Gastroesophageal sphincter (tissue), 3 donors: ENCODE results near the gene MVB12B.

Experiments used
- EP300 ChIP-seq: sonication (generic); formaldehyde crosslinking; IDR thresholded peaks from one replicate; pipeline ENCODE4 v1.6.1; 2017; ENCODE audit warnings: antibody characterized with exemption, mild to moderate bottlenecking
- POLR2A ChIP-seq, 2 donors: fragments of 450-650 bp; IDR thresholded peaks; one replicate each; pipeline ENCODE4 v1.6.1; 2017; ENCODE audit warnings: antibody characterized with exemption in 2 of 2, mild to moderate bottlenecking in 2 of 2, moderate library complexity in 1 of 2
- POLR2AphosphoS5 ChIP-seq: sonication (generic); formaldehyde crosslinking; IDR thresholded peaks from one replicate; pipeline ENCODE4 v1.6.1; 2017; ENCODE audit warnings: antibody characterized with exemption
- TF ChIP-seq, protein P1 (sequence below), 4 experiments: fragments of 200-600 bp in 2 of 4; fragments of 450-650 bp in 2 of 4; sonication (generic) in 1 of 4; IDR thresholded peaks; one replicate each; pipeline ENCODE4 v1.5.1; 2017 to 2019; ENCODE audit warnings: antibody characterized with exemption in 4 of 4, mild to moderate bottlenecking in 2 of 4, moderate library complexity in 2 of 4

DNA sequence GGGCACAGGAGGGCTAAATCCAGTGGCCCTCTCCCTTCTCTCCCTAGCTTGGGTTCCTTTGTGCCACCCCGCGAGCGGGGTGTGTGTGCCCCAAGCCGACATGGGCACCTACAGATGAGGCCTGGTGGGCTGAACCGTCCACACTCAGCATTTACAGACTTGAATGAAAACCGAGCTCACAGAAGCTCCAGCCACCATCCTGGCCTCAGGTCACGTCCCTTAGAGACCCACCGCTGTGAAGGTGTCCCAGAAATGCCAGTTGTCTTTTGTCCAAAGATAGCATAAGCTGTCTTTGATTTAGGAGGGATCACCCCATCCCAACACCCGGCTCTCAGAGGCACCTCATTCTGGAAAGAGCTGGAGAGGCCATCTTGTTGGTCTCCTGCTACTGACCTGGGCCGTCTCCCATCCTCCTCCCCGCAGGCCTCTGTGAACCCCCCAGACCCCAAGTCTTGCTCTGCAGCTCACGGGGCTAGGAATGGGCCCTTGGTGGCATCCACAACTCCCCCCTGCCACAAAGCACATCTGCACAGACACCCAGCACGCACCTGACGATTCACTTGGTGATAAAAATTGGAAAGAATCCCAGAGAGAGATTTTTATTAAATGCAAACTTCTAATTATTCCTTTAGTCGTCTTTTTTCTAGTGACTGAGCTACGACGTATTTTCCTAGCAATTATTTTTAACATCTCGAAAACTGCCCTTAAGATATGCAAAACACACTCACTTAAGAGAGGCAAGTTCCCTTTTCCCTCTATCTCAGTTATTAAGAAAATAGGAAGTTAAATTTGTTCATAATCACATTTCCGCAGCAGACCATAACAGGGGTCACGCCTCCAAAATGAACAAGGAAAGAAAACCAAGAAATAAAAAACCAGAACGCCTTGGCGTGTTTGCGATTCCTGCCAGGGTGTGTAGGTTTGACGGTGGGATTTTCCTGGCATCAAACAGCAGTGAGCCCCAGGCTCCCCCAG is 206.6 kb downstream of the MVB12B start:
- TF ChIP-seq, protein P1, sequence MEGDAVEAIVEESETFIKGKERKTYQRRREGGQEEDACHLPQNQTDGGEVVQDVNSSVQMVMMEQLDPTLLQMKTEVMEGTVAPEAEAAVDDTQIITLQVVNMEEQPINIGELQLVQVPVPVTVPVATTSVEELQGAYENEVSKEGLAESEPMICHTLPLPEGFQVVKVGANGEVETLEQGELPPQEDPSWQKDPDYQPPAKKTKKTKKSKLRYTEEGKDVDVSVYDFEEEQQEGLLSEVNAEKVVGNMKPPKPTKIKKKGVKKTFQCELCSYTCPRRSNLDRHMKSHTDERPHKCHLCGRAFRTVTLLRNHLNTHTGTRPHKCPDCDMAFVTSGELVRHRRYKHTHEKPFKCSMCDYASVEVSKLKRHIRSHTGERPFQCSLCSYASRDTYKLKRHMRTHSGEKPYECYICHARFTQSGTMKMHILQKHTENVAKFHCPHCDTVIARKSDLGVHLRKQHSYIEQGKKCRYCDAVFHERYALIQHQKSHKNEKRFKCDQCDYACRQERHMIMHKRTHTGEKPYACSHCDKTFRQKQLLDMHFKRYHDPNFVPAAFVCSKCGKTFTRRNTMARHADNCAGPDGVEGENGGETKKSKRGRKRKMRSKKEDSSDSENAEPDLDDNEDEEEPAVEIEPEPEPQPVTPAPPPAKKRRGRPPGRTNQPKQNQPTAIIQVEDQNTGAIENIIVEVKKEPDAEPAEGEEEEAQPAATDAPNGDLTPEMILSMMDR (IDR thresholded peaks at IDR 0.05), result no peak
- TF ChIP-seq POLR2AphosphoS5 (no peak), EP300 (no peak), POLR2A (IDR thresholded peaks at IDR 0.05) (no peak)
